GM12865 (cell line): Measurements from ENCODE around the gene ZNF33A.

Source experiments
- DNase-seq: peaks from one replicate; pipeline ENCODE4 v3.0.0; 2010; ENCODE audit warnings: low read depth
- H3K4me3 ChIP-seq: 2 replicates; pipeline ENCODE4 v1.5.1; 2011; ENCODE audit warnings: mild to moderate bottlenecking, low read depth, low read length, control low read depth
- TF ChIP-seq, protein P1 (sequence below): IDR thresholded peaks from 2 replicates; pipeline ENCODE4 v1.5.1; 2011; ENCODE audit warnings: low read length, control low read depth, low read depth, inconsistent platforms; ENCODE audit not compliant: insufficient read depth; ENCODE audit errors: missing control alignments

Gene ZNF33A

GRCh38 chr10:38103756-38104155, 93.3 kb downstream of the ZNF33A start:
- no peak overlapping the region for H3K4me3 ChIP-seq
- TF ChIP-seq, protein P1, sequence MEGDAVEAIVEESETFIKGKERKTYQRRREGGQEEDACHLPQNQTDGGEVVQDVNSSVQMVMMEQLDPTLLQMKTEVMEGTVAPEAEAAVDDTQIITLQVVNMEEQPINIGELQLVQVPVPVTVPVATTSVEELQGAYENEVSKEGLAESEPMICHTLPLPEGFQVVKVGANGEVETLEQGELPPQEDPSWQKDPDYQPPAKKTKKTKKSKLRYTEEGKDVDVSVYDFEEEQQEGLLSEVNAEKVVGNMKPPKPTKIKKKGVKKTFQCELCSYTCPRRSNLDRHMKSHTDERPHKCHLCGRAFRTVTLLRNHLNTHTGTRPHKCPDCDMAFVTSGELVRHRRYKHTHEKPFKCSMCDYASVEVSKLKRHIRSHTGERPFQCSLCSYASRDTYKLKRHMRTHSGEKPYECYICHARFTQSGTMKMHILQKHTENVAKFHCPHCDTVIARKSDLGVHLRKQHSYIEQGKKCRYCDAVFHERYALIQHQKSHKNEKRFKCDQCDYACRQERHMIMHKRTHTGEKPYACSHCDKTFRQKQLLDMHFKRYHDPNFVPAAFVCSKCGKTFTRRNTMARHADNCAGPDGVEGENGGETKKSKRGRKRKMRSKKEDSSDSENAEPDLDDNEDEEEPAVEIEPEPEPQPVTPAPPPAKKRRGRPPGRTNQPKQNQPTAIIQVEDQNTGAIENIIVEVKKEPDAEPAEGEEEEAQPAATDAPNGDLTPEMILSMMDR = no peak
- no peak for DNase-seq

- H3K4me3 ChIP-seq = no peak overlapping the region
- TF ChIP-seq, protein P1 = no peak
- DNase-seq = no peak
These were observed 101.7 kb downstream of the ZNF33A start for GRCh38 chr10:38112159-38112558.
